C1 segment of cervical spinal cord (tissue), 14 donors: ENCODE results near the gene BIN1.

ENCODE experiments used
- DNase-seq, 14 donors: peaks; one replicate each; lab custom pipeline; 2025; lab: John Stamatoyannopoulos, UW

The BIN1 gene

DNA sequence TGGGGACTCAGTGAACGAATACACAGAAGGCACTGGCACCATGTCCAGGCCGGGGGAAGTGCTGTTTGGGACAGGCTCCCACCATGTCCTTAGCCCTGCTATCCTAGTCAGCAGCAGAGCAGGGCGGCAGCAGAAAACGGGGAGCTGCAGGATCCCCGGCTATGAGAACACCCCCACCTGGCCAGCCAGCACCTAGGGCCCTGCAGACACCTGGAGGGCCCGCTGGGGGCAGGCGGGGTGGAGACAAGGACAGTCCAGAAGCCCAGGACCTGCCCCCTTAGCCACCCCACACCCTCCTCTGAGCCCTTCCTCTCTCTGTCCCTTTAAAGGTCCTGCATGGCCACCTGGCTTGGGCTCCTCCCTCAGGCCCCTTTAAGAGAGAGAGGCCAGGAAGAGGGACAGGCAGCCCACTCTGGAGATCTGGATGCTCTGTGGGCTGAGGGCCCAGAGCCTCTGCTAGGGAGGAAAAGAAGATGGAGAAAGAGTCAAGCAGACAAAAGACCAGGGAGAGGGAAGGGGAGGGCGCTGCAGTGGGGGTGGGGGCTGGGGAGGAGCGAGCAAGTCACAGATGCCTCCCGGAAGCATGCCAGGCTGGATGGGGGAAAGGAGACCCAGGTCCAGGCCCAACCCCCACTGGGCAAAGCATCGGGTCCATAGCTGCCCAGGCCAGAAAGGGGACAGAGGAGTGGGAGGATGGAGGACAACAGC is 48.6 kb downstream of the BIN1 start:
- DNase-seq: no peak

- DNase-seq: no peak
Observed at GRCh38 chr2:127057371-127058245, 49.3 kb downstream of the BIN1 start.

GRCh38 chr2:127056631-127057370 is 50.2 kb downstream of the BIN1 start:
- DNase-seq: no peak

DNA sequence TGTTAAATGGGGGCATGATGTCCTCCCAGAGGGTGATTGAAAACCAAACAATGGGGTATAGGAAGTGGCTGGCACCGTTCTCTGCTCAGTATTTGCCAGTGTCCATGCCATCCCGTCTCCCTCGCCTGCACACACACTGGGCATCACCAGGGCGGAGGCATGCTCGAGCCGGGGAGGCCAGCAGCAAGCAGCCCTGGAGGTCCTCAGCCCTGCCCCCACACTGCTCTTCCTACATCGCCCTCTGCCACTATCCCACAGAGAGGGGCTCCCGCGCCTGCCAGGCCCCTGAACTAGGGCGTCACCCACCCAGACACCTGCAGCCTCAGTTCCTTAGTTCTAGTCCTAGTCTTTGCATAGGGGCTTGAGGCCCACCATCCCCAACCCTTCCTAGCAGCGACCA is 50.9 kb downstream of the BIN1 start:
- no peak for DNase-seq

DNA sequence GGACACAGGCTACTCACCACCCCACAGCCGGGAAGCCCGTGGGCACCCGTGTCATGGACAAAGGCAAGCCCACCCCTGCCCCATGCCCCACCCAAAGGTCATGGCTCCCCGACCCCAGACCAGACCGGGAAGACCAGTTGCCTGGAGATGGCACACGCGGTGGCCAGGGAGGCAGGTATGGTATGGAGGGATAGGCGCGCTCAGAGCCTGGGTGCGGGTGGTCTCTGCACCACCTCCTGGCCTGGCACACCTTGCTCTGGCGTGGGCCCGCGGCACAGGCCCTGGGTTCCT is 51.2 kb downstream of the BIN1 start:
- no peak for DNase-seq

GRCh38 chr2:127054996-127055785 is 51.8 kb downstream of the BIN1 start:
- no peak for DNase-seq

DNA sequence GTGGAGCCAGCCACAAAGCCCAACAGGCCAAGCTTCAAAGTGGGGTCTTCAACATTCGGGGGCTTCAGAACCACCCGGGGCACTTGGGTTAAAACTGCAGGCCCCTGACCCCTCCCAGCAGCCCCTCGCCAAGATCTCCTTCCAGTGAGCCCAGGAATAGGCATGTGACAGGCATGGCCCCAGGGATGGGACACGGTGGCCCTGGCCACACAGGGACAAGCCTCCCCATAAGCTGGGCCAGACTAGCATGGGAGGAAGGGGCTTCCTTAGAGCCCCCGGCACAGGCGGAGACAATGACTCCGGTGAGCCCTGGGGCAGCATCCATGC is 52.4 kb downstream of the BIN1 start:
- no peak for DNase-seq

GRCh38 chr2:127053731-127054603 is 53.0 kb downstream of the BIN1 start:
- DNase-seq: no peak

GRCh38 chr2:127052771-127053691 is 53.9 kb downstream of the BIN1 start:
- no peak for DNase-seq

GRCh38 chr2:127052057-127052770 is 54.7 kb downstream of the BIN1 start:
- peak in 6 of 14 donors; percentile 39 to 64 (median 59) for DNase-seq

GRCh38 chr2:127051116-127052056 is 55.6 kb downstream of the BIN1 start:
- peak in 1 of 14 donors; percentile 47 for DNase-seq

- DNase-seq: no peak
Observed at GRCh38 chr2:127050803-127051115, 56.2 kb downstream of the BIN1 start.

DNA sequence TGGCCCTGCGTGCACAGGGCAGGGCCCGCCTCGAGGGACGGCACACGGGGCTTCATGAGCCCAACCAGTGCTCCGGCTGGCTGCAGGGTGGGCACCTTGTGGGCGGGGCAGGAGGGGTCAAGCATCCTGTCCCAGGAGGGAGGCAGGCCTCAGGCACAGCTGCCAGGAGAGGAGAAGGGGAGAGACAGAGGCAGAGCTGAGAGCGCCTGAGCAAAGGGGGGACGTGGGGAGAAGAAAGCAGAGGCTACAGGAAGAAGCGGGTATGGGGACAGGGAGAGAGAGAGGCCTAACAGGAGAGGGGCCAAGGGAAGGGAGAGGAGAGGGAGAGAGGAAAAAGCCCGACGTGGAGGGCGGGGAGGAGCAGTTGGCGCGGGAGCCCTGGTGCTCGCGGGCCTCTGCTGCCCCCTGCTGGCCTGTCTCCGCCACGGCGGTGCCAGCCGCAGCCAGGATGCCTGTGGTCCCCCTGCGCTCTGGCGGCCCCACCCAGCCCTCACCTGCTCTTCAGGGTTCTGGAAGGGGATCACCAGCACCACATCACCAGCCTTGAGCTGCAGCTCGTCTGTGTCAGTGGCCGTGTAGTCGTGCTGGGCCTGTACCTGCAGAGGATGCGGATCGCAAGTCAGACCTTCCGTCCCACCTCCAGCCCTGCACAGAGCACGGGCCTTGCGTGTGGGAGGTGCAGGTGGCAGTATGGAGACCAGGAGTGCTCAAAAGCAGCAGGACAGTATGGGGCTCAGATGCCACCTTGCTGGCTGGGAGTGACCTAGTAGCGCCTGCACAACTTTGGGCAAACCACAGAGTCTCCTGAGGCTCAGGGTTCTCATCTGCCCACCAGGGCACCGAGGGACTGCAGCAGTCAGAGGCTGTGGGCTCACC is 56.8 kb downstream of the BIN1 start:
- DNase-seq: peak in 4 of 14 donors; percentile 33 to 64 (median 40)

DNA sequence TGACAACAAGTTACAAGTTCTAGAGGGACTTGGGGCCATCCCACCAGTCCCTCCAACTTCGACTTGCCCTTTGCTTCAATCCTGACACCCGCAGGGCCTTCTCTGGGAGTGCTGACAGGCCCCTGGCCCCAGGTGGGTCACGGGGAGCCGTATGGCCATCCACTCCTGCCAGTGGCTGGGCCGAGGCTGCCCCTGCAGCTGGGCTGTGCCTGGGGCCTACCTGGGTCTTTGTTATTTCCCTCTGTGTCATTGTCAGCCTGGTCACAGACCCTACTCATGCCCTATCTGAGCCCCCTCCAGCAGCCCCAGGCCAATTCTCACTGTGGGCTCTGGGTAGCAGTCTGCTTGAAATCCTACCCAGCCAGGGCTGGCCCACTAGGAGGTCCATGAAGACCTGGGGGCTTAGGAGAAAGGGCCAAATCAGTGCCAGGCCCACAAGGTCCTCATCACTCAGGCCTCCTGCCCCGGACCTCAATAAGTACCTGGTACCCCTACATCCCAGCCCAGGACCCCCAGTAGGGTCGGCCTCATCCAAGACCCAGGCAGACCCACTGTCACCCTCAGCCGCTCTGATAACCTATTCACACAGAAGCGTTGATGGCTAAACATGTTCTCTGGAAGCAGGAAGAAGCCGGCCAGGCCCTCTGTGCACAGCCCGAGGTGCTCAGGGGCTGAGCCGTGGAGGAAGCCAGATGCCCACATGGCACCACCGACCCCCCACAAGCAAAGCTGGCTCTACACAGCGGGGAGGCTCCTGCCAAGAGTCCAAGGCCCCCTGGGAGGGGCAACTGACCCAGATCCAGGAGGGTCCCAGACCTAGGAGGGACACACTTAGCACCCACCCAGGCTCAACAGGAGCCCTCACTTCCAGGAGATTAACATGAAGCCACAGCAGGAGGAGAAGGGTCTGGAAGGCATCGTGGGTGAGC is 57.7 kb downstream of the BIN1 start:
- DNase-seq: no peak

- DNase-seq: no peak
Observed at GRCh38 chr2:127048618-127048935, 58.4 kb downstream of the BIN1 start.
